HepG2 (cell line): Measurements from ENCODE around the gene SLC12A5. TPM values are rescaled to one million over a fixed set of nuclear protein-coding genes. Genes with fewer than 3 reads are reported as not detected.

ENCODE experiments used
- ARHGAP35 ChIP-seq: sonication (generic); formaldehyde crosslinking; IDR thresholded peaks from 2 replicates; pipeline ENCODE4 v1.9.0; 2022; ENCODE audit warnings: mild to moderate bottlenecking, inconsistent platforms, moderate library complexity, missing genetic modification reagents, borderline replicate concordance
- BCL6 ChIP-seq: IDR thresholded peaks from 2 replicates; pipeline ENCODE4 v1.6.1; 2016; ENCODE audit warnings: missing genetic modification reagents, missing compliant biosample characterization
- CENPX ChIP-seq: sonication (generic); formaldehyde crosslinking; IDR thresholded peaks from 2 replicates; pipeline ENCODE4 v1.9.0; 2021; ENCODE audit warnings: mild to moderate bottlenecking, missing genetic modification reagents, moderate library complexity
- ESRRA ChIP-seq: sonication (generic); formaldehyde crosslinking; IDR thresholded peaks from 2 replicates; pipeline ENCODE4 v1.5.1; 2020; ENCODE audit warnings: mild to moderate bottlenecking, low read depth, missing genetic modification reagents
- HNF4A ChIP-seq: sonication (generic); formaldehyde crosslinking; IDR thresholded peaks from 2 replicates; pipeline ENCODE4 v1.4.0; 2020; ENCODE audit warnings: missing genetic modification reagents
- IKZF4 ChIP-seq: sonication (generic); formaldehyde crosslinking; IDR thresholded peaks from 2 replicates; pipeline ENCODE4 v1.5.1; 2020; ENCODE audit warnings: borderline replicate concordance, mild to moderate bottlenecking, low read depth, missing genetic modification reagents; ENCODE audit errors: not compliant biosample characterization
- MAF1 ChIP-seq: sonication (generic); formaldehyde crosslinking; IDR thresholded peaks from 2 replicates; pipeline ENCODE4 v1.5.0; 2020; ENCODE audit warnings: missing genetic modification reagents, borderline replicate concordance
- MBNL3 ChIP-seq: fragments of 250-450 bp; sonication (Bioruptor Pico); conservative IDR thresholded peaks from 2 replicates; pipeline ENCODE4 v1.8.0; 2022; ENCODE audit warnings: mild to moderate bottlenecking, inconsistent platforms
- PCBP2 ChIP-seq: fragments of 200-400 bp; formaldehyde crosslinking; optimal IDR thresholded peaks from 2 replicates; pipeline ENCODE3; 2018; ENCODE audit warnings: low read length, low read depth; ENCODE audit not compliant: poor library complexity, severe bottlenecking
- SMC3 ChIP-seq: IDR thresholded peaks from 2 replicates; pipeline ENCODE4 v1.6.1; 2011; ENCODE audit warnings: low read length, improper control_type of control experiment
- TAF1 ChIP-seq: sonication (generic); formaldehyde crosslinking; IDR thresholded peaks from 2 replicates; pipeline ENCODE4 v1.4.0; 2020; ENCODE audit warnings: missing genetic modification reagents
- ZIK1 ChIP-seq: sonication (generic); formaldehyde crosslinking; IDR thresholded peaks from 2 replicates; pipeline ENCODE4 v1.5.0; 2020; ENCODE audit warnings: mild to moderate bottlenecking, low read depth, missing genetic modification reagents, borderline replicate concordance
- ZNF333 ChIP-seq: sonication (generic); formaldehyde crosslinking; IDR thresholded peaks from 2 replicates; pipeline ENCODE4 v1.4.0; 2020; ENCODE audit warnings: mild to moderate bottlenecking, missing genetic modification reagents, borderline replicate concordance
- ZNF383 ChIP-seq: sonication (generic); formaldehyde crosslinking; IDR thresholded peaks from 2 replicates; pipeline ENCODE4 v1.4.0; 2020; ENCODE audit warnings: missing genetic modification reagents, mild to moderate bottlenecking, borderline replicate concordance
- ZNF709 ChIP-seq: sonication (generic); formaldehyde crosslinking; IDR thresholded peaks from 2 replicates; pipeline ENCODE4 v1.5.0; 2020; ENCODE audit warnings: mild to moderate bottlenecking, missing genetic modification reagents
- ZNF772 ChIP-seq: sonication (generic); formaldehyde crosslinking; IDR thresholded peaks from 2 replicates; pipeline ENCODE4 v1.5.0; 2020; ENCODE audit warnings: mild to moderate bottlenecking, missing genetic modification reagents
- ZNF782 ChIP-seq: sonication (generic); formaldehyde crosslinking; IDR thresholded peaks from 2 replicates; pipeline ENCODE4 v1.4.0; 2020; ENCODE audit warnings: missing genetic modification reagents, mild to moderate bottlenecking, borderline replicate concordance
- ZNF790 ChIP-seq: sonication (generic); formaldehyde crosslinking; IDR thresholded peaks from 2 replicates; pipeline ENCODE4 v1.8.0; 2022; ENCODE audit warnings: missing genetic modification reagents, mild to moderate bottlenecking, borderline replicate concordance
- ZSCAN20 ChIP-seq: sonication (generic); formaldehyde crosslinking; IDR thresholded peaks from 2 replicates; pipeline ENCODE4 v1.4.0; 2020; ENCODE audit warnings: missing genetic modification reagents, mild to moderate bottlenecking, borderline replicate concordance
- polyA plus RNA-seq, 8 experiments: library from polyadenylated mRNA; depleted of rRNA in 3 of 8; stranded (reverse) in 7 of 8; unstranded in 1 of 8; fragments of >200 nt; fragmentation: Illumina TruSeq in 4 of 8; extraction: Trizol in 4 of 8; gene quantifications; 2 replicates each; pipeline versions ENCODE4 v1.2.1 to v1.2.3, GENCODE V29; 2011 to 2016; ENCODE audit warnings: low read depth in 4 of 8, missing spikeins in 1 of 8, mixed read lengths in 1 of 8; ENCODE audit not compliant: insufficient read depth in 1 of 8
- total RNA-seq, 5 experiments: library from RNA; depleted of rRNA; stranded (reverse); fragments of >200 nt; fragmentation: Illumina TruSeq; extraction: Trizol; gene quantifications; 2 replicates each; pipeline ENCODE4 v1.2.3, GENCODE V29; 2016; ENCODE audit warnings: low read depth in 1 of 5
- TF ChIP-seq, protein P1 (sequence below): sonication (generic); formaldehyde crosslinking; IDR thresholded peaks from 2 replicates; pipeline ENCODE4 v1.9.0; 2022; ENCODE audit warnings: low read depth, missing genetic modification reagents
- TF ChIP-seq, protein P2 (sequence below): sonication (generic); formaldehyde crosslinking; IDR thresholded peaks from 2 replicates; pipeline ENCODE4 v1.4.0; 2020; ENCODE audit warnings: missing genetic modification reagents
- TF ChIP-seq, protein P3 (sequence below): sonication (generic); formaldehyde crosslinking; IDR thresholded peaks from 2 replicates; pipeline ENCODE4 v1.8.0; 2022; ENCODE audit warnings: mild to moderate bottlenecking, missing genetic modification reagents, moderate library complexity

Gene SLC12A5
- total and polyA plus RNA-seq, 2 of the 13 experiments (the other 11 are each of a cell fraction or from before 2014, with no cell fraction given), result 4.3 to 5.4 TPM

DNA sequence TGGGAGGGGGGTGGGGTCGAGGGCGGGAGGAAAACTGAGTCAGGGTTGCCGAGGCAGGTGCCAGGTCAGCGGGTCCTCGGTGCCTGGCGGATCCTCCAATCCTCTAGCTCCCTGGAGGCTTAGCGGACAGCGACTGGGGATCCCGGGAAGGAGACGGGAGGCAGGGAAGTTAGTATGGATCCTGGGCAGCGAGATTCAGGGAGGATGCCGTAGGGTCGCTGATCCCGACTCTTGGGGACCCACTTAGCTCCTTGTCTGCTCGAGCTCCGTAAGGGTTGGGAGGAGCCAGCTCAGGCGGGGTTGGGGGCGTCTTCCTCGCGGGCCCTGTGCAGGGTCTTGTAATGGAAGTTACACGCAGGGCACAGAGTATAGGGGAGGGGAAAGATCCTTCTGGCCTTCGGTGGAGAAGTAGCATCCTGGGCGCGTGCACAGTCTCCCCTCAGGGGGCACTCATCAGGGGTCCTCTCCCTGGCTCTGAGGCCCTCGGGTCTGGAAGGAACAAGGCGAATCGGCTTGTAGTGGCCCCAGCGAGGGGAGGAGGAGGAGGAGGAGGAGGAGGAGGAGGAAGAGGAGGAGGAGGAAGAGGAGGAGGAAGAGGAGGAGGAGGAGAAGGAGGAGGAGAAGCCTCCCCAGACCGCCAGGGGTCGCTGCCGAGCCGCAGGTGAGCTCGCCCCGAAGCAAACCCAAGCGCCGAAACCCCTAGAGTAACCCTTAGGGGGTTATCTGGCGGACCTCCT lies 6.4 kb upstream of the SLC12A5 start (continued):
- TF ChIP-seq CENPX (CRISPR knock-in tag) (no peak), IKZF4 (no peak), MAF1 (CRISPR knock-in tag) (no peak), MBNL3 (CRISPR knock-in tag) (no peak), BCL6 (CRISPR knock-in tag) (no peak), ZNF790 (CRISPR knock-in tag) (no peak), ZNF383 (CRISPR knock-in tag) (no peak), ZNF709 (CRISPR knock-in tag) (no peak), HNF4A (no peak), ZNF782 (CRISPR knock-in tag) (no peak), ZIK1 (CRISPR knock-in tag) (no peak), ARHGAP35 (CRISPR knock-in tag) (no peak; the same call in 1 of the 2 replicates), ZNF772 (CRISPR knock-in tag) (no peak), ZNF333 (peak; percentile 60; the same call in 1 of the 2 replicates), ZSCAN20 (CRISPR knock-in tag) (no peak), PCBP2 (peak; percentile 68), ESRRA (CRISPR knock-in tag) (peak; percentile 3; the same call in 1 of the 2 replicates), TAF1 (CRISPR knock-in tag) (no peak), SMC3 (0 out of 2 replicates have a peak, but pooled peaks have one; percentile 7)
- TF ChIP-seq, protein P1, sequence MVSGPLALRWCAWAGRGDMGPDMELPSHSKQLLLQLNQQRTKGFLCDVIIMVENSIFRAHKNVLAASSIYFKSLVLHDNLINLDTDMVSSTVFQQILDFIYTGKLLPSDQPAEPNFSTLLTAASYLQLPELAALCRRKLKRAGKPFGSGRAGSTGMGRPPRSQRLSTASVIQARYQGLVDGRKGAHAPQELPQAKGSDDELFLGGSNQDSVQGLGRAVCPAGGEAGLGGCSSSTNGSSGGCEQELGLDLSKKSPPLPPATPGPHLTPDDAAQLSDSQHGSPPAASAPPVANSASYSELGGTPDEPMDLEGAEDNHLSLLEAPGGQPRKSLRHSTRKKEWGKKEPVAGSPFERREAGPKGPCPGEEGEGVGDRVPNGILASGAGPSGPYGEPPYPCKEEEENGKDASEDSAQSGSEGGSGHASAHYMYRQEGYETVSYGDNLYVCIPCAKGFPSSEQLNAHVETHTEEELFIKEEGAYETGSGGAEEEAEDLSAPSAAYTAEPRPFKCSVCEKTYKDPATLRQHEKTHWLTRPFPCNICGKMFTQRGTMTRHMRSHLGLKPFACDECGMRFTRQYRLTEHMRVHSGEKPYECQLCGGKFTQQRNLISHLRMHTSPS, result no peak
- TF ChIP-seq, protein P2, sequence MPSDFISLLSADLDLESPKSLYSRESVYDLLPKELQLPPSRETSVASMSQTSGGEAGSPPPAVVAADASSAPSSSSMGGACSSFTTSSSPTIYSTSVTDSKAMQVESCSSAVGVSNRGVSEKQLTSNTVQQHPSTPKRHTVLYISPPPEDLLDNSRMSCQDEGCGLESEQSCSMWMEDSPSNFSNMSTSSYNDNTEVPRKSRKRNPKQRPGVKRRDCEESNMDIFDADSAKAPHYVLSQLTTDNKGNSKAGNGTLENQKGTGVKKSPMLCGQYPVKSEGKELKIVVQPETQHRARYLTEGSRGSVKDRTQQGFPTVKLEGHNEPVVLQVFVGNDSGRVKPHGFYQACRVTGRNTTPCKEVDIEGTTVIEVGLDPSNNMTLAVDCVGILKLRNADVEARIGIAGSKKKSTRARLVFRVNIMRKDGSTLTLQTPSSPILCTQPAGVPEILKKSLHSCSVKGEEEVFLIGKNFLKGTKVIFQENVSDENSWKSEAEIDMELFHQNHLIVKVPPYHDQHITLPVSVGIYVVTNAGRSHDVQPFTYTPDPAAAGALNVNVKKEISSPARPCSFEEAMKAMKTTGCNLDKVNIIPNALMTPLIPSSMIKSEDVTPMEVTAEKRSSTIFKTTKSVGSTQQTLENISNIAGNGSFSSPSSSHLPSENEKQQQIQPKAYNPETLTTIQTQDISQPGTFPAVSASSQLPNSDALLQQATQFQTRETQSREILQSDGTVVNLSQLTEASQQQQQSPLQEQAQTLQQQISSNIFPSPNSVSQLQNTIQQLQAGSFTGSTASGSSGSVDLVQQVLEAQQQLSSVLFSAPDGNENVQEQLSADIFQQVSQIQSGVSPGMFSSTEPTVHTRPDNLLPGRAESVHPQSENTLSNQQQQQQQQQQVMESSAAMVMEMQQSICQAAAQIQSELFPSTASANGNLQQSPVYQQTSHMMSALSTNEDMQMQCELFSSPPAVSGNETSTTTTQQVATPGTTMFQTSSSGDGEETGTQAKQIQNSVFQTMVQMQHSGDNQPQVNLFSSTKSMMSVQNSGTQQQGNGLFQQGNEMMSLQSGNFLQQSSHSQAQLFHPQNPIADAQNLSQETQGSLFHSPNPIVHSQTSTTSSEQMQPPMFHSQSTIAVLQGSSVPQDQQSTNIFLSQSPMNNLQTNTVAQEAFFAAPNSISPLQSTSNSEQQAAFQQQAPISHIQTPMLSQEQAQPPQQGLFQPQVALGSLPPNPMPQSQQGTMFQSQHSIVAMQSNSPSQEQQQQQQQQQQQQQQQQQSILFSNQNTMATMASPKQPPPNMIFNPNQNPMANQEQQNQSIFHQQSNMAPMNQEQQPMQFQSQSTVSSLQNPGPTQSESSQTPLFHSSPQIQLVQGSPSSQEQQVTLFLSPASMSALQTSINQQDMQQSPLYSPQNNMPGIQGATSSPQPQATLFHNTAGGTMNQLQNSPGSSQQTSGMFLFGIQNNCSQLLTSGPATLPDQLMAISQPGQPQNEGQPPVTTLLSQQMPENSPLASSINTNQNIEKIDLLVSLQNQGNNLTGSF (CRISPR knock-in tag), result no peak
- TF ChIP-seq, protein P3, sequence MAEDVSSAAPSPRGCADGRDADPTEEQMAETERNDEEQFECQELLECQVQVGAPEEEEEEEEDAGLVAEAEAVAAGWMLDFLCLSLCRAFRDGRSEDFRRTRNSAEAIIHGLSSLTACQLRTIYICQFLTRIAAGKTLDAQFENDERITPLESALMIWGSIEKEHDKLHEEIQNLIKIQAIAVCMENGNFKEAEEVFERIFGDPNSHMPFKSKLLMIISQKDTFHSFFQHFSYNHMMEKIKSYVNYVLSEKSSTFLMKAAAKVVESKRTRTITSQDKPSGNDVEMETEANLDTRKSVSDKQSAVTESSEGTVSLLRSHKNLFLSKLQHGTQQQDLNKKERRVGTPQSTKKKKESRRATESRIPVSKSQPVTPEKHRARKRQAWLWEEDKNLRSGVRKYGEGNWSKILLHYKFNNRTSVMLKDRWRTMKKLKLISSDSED (CRISPR knock-in tag), result no peak
